MCF 10A (cell line): ENCODE measurements around the gene HNF4A. TPM values are rescaled to one million over a fixed set of nuclear protein-coding genes. Genes with fewer than 3 reads are reported as not detected.

Experiments
- BruUV-seq: library from RNA; stranded (reverse); fragments of 400-500 nt; replicated peaks from 2 replicates; lab custom pipeline; 2021; lab: Mats Ljungman, UMichigan
- CTCF ChIA-PET: fragments of 300-600 bp; sonication (Branson Sonifier 250); formaldehyde crosslinking; extraction: SDS; loops from one replicate; lab custom pipeline; 2021; ENCODE audit warnings: antibody characterized with exemption, inconsistent platforms; lab: Yijun Ruan, JAX
- POLR2A ChIA-PET: fragments of 300-600, 350-650 bp; sonication (Branson Sonifier 250); formaldehyde crosslinking; extraction: SDS; loops from one replicate; lab custom pipeline; 2020; ENCODE audit warnings: antibody characterized with exemption, inconsistent platforms; lab: Yijun Ruan, JAX
- DNase-seq: peaks from one replicate; pipeline ENCODE4 v3.0.0-alpha.2; 2018; ENCODE audit not compliant: unreplicated experiment
- H3K27ac Mint-ChIP-seq: one replicate; pipeline ENCODE4 v1.8.0; 2022; ENCODE audit warnings: mild to moderate bottlenecking, low read depth, mixed read lengths; ENCODE audit not compliant: unreplicated experiment
- H3K27me3 Mint-ChIP-seq: one replicate; pipeline ENCODE4 v1.8.0; 2022; ENCODE audit warnings: mixed read lengths; ENCODE audit not compliant: insufficient read depth, unreplicated experiment
- H3K36me3 Mint-ChIP-seq: one replicate; pipeline ENCODE4 v1.8.0; 2022; ENCODE audit warnings: mild to moderate bottlenecking, moderate library complexity, mixed read lengths; ENCODE audit not compliant: insufficient read depth, unreplicated experiment
- H3K4me1 Mint-ChIP-seq: one replicate; pipeline ENCODE4 v1.8.0; 2022; ENCODE audit warnings: mixed read lengths; ENCODE audit not compliant: insufficient read depth, unreplicated experiment
- H3K4me3 Mint-ChIP-seq: one replicate; pipeline ENCODE4 v1.8.0; 2022; ENCODE audit warnings: mild to moderate bottlenecking, moderate library complexity, mixed read lengths; ENCODE audit not compliant: unreplicated experiment
- H3K9me3 Mint-ChIP-seq: one replicate; pipeline ENCODE4 v1.8.0; 2022; ENCODE audit warnings: mixed read lengths; ENCODE audit not compliant: unreplicated experiment
- CTCF ChIP-seq: fragments of 200-600 bp; IDR thresholded peaks from one replicate; pipeline ENCODE4 v1.8.0; 2022; ENCODE audit warnings: antibody characterized with exemption, mild to moderate bottlenecking; ENCODE audit not compliant: unreplicated experiment
- intact Hi-C: fragments of 100-400 bp; cut with micrococcal nuclease; formaldehyde crosslinking; loops from 2 replicates; pipeline ENCODE4 v1.14.1; 2022
- microRNA-seq: library from miRNA; unstranded; fragments of <30 nt; microRNA quantifications from one replicate; pipeline ENCODE4 v1.2.0, GENCODE V29; 2022
- total RNA-seq: library from RNA; stranded (reverse); gene quantifications from 2 replicates; pipeline ENCODE4 v1.2.3, GENCODE V29; 2022

The HNF4A gene
- total RNA-seq, 1 experiment from 2014 or later = not detected

DNA sequence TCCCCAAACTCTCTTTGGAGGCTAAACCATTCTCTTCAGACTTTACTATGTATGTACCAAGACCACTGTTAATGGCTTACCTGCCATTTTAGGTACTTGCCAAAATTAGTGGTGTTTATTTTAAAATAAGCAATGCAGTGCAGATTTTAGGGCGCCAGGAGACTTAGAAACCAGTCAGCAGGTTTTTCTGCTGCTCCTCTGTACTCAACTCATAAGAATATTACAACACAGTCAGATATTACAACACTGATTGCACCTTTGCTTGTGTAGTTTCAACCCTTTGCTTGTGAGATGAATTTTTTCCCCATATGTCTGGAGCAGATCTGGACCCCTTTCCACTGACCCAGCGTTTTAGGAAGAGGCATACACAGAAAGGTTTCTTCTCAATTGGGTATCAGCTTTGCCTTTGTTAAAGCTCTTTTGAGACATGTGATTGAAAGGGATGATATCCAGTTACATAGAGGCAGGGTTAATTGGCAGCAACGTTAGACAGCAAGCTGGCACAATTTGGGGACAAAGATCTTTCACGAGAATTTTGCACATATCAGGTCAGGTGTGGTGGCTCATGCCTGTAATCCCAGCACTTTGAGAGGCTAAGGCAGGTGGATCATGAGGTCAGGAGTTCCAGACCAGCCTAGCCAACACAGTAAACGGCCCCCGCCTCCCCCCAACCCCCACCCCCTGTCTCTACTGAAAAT, 126.4 kb downstream of the HNF4A start:
- TF ChIP-seq CTCF = no peak
- Mint-ChIP-seq H3K27ac (peak overlapping the region; percentile 67), H3K4me3 (no peak overlapping the region), H3K9me3 (no peaks in the 10 kb centered on the region), H3K4me1 (peaks cover 10% of the 10 kb centered on the region), H3K36me3 (peaks cover 67% of the 10 kb centered on the region), H3K27me3 (no peaks in the 10 kb centered on the region)
- DNase-seq = no peak
- no TSS peak for BruUV-seq
- ChIA-PET POLR2A (interaction anchor here (0.6 to 1.6 kb wide), 5 partner anchors 14 to 1297 kb away, joined by 3 read pairs; no protein-coding TSS in a partner anchor), CTCF (interaction anchor here (0.6 kb wide), 1 partner anchor 156 kb away, joined by 5 read pairs; no protein-coding TSS in a partner anchor)
- intact Hi-C loops = no loop called here

DNA sequence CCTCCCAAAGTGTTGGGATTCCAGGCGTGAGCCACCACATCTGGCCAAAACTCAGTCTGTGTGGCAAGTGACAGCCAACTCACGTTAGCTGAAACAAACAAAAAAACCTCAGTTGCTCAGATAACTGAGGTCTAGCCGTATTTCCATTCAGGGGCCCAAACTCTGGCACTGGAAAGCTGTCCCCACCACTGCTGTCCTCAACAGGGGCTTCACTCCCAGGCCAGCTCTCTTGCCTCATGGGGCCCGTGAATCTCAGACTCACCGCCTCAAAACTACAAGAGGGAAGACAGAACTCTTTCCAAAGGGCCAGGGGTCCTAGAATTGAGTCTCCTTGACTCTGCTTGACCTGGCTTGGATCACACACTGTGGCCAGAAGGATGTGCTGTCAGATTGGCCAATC, 127.6 kb downstream of the HNF4A start:
- peaks cover 77% of the 10 kb centered on the region for H3K36me3 Mint-ChIP-seq
- BruUV-seq = no TSS peak
- no peaks in the 10 kb centered on the region for H3K9me3 Mint-ChIP-seq
- H3K27ac Mint-ChIP-seq = no peak overlapping the region
- peaks cover 5% of the 10 kb centered on the region for H3K4me1 Mint-ChIP-seq
- ChIA-PET CTCF (interaction anchor here (0.7 to 1.3 kb wide), 3 partner anchors 12 to 201 kb away, joined by 3 to 5 read pairs (median 4); no protein-coding TSS in a partner anchor), POLR2A (interaction anchor here (1.0 to 3.1 kb wide), 5 partner anchors 9 to 126 kb away, joined by 3 to 24 read pairs (median 4); no protein-coding TSS in a partner anchor)
- TF ChIP-seq CTCF = no peak
- intact Hi-C loops = no loop called here
- no peak overlapping the region for H3K4me3 Mint-ChIP-seq
- no peaks in the 10 kb centered on the region for H3K27me3 Mint-ChIP-seq
- DNase-seq = no peak

Small RNA genes within 50 kb of the gene (microRNA-seq; reads per million reads assigned to microRNA genes)
- 3.7 reads per million, percentile 28 among the genes with 10 or more reads in this experiment for gene MIR3646

Other genes with a start within 250 kb of the HNF4A start
- 11.1 and 14.7 TPM in 2 replicates for gene JPH2, start 168.5 kb upstream of the HNF4A start, total RNA-seq
- 45.4 and 50.8 TPM in 2 replicates for gene OSER1, start 144.9 kb upstream of the HNF4A start, total RNA-seq
- 0.37 TPM in 1 of 2 replicates, not detected in the other for gene GDAP1L1, start 108.4 kb upstream of the HNF4A start, total RNA-seq
- 7.2 and 8.1 TPM in 2 replicates for gene FITM2, start 44.5 kb upstream of the HNF4A start, total RNA-seq
- not detected in 2 replicates for gene R3HDML, start 18.7 kb upstream of the HNF4A start, total RNA-seq
- 34.1 and 35.4 TPM in 2 replicates for gene TTPAL, start 120.2 kb downstream of the HNF4A start, total RNA-seq
- 104 and 126 TPM in 2 replicates for gene SERINC3, start 166.4 kb downstream of the HNF4A start, total RNA-seq
- 19.2 and 24.8 TPM in 2 replicates for gene PKIG, start 226.9 kb downstream of the HNF4A start, total RNA-seq